MM.1S (cell line): ENCODE data around the gene MYADML2.
"Not testable (repeated sequence)": the region's sequence is repeated elsewhere in the genome, so short reads cannot be mapped to it uniquely, and the experiment has no call there.

Experiments
- DNase-seq: peaks from one replicate; pipeline ENCODE4 v3.0.0-alpha.2; 2015
- H2AFZ ChIP-seq: fragments of 300-600 bp; sonication (generic); 2 replicates; pipeline ENCODE4 v1.6.0; 2016; ENCODE audit warnings: antibody characterized with exemption, low read length
- H3F3A ChIP-seq: fragments of 300-600 bp; sonication (generic); 2 replicates; pipeline ENCODE4 v1.6.1; 2016; ENCODE audit warnings: mild to moderate bottlenecking, antibody characterized with exemption, low read length, moderate library complexity, mixed read lengths; ENCODE audit not compliant: insufficient read depth
- H3K27ac ChIP-seq: fragments of 300-600 bp; sonication (generic); 2 replicates; pipeline ENCODE4 v1.5.1; 2016; ENCODE audit warnings: mild to moderate bottlenecking, low read length
- H3K27me3 ChIP-seq: fragments of 300-600 bp; sonication (generic); replicated peaks from 2 replicates; pipeline ENCODE4 v1.6.0; 2016; ENCODE audit warnings: low read length; ENCODE audit not compliant: insufficient read depth
- H3K36me3 ChIP-seq: fragments of 300-600 bp; sonication (generic); replicated peaks from 2 replicates; pipeline ENCODE4 v1.6.1; 2016; ENCODE audit warnings: mild to moderate bottlenecking, low read length, mixed read lengths; ENCODE audit not compliant: insufficient read depth
- H3K4me1 ChIP-seq: fragments of 300-600 bp; sonication (generic); 2 replicates; pipeline ENCODE4 v1.6.1; 2016; ENCODE audit warnings: low read length, mixed read lengths
- H3K4me2 ChIP-seq: fragments of 300-600 bp; sonication (generic); 2 replicates; pipeline ENCODE4 v1.6.0; 2016; ENCODE audit warnings: low read depth, low read length
- H3K4me3 ChIP-seq: fragments of 300-600 bp; sonication (generic); 2 replicates; pipeline ENCODE4 v1.5.1; 2016; ENCODE audit warnings: low read length, mixed read lengths
- H3K79me2 ChIP-seq: fragments of 300-600 bp; sonication (generic); 2 replicates; pipeline ENCODE4 v1.6.1; 2016; ENCODE audit warnings: mixed run types, low read length, mixed read lengths
- H3K9ac ChIP-seq: fragments of 300-600 bp; sonication (generic); 2 replicates; pipeline ENCODE4 v1.6.1; 2016; ENCODE audit warnings: low read length, mixed read lengths
- H3K9me2 ChIP-seq: fragments of 300-600 bp; sonication (generic); replicated peaks from 2 replicates; pipeline ENCODE4 v1.6.1; 2016; ENCODE audit warnings: mild to moderate bottlenecking, low read length, mixed read lengths; ENCODE audit not compliant: insufficient read depth
- H3K9me3 ChIP-seq: fragments of 300-600 bp; sonication (generic); replicated peaks from 2 replicates; pipeline ENCODE4 v1.6.1; 2016; ENCODE audit warnings: mild to moderate bottlenecking, low read length, mixed read lengths; ENCODE audit not compliant: insufficient read depth
- H4K20me1 ChIP-seq: fragments of 300-600 bp; sonication (generic); 2 replicates; pipeline ENCODE4 v1.6.1; 2016; ENCODE audit warnings: mild to moderate bottlenecking, low read length, moderate library complexity, mixed read lengths; ENCODE audit not compliant: insufficient read depth
- EZH2 ChIP-seq: fragments of 300-600 bp; sonication (generic); optimal IDR thresholded peaks from 2 replicates; pipeline ENCODE3; 2017; ENCODE audit warnings: low read depth, mild to moderate bottlenecking, antibody characterized with exemption, low read length, mixed read lengths
- EZH2phosphoT487 ChIP-seq: fragments of 300-600 bp; sonication (generic); IDR thresholded peaks from 2 replicates; pipeline ENCODE4 v1.6.1; 2018; ENCODE audit warnings: antibody characterized with exemption, low read length
- TF ChIP-seq, protein P1 (sequence below): fragments of 300-600 bp; sonication (generic); IDR thresholded peaks from 2 replicates; pipeline ENCODE4 v1.5.1; 2016; ENCODE audit warnings: antibody characterized with exemption, low read length, mixed read lengths

The MYADML2 gene

DNA sequence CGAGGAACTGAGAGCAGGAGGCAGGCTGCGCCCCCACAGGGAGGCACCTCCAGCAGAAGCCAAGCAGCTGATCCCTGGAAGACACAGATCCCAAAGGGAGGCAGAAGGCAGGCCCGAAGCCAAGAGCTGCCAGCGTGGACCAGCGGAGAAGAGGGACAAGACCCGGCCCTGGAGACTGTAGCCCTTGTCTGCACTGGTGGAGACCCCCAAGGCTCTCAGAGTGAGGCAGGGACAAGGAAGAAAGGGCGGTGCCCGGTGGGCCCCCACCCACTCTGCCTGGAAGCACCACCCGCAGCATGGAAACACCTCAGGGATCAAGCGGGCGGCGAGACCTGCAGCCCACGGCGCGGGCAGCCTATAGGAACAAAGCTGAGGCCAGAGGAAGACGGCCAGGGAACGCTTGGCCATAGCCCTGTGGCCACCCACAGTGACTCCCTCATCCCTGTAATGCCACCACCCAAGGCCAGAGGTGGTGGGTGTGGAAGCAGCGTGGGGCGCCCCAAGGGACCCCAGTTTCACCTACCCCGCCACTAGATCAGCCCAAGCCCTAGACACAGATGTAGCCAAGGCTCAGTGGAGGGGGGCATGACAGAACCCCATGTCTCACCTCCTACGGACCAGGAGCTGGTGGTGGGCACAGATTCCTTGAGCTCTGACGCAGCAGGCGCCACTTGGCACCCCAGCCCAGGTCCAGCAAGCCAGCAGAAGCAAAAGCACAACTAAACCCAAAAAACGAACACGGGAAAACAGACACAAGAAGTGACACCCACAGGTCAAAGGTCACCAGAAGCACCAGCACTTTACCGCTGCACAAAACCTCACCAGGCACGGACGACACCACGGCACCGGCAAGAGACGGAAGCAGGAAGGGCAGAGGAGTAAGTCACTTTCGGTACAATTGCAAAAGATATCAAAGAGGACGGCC, 26.2 kb downstream of the MYADML2 start:
- Histone ChIP-seq H3K9ac (no peak overlapping the region), H3K9me2 (no peaks in the 10 kb centered on the region), H3K4me3 (no peak overlapping the region), H3K4me1 (peaks cover 18% of the 10 kb centered on the region), H3K4me2 (no peak overlapping the region), H3K36me3 (no peaks in the 10 kb centered on the region), H3K27me3 (no peaks in the 10 kb centered on the region), H3F3A (peaks cover 29% of the 10 kb centered on the region), H3K27ac (no peak overlapping the region), H3K79me2 (peaks cover 84% of the 10 kb centered on the region), H2AFZ (no peak overlapping the region), H4K20me1 (no peaks in the 10 kb centered on the region), H3K9me3 (no peaks in the 10 kb centered on the region)
- DNase-seq = no peak
- TF ChIP-seq EZH2 (no peak), EZH2phosphoT487 (no peak)
- TF ChIP-seq, protein P1, sequence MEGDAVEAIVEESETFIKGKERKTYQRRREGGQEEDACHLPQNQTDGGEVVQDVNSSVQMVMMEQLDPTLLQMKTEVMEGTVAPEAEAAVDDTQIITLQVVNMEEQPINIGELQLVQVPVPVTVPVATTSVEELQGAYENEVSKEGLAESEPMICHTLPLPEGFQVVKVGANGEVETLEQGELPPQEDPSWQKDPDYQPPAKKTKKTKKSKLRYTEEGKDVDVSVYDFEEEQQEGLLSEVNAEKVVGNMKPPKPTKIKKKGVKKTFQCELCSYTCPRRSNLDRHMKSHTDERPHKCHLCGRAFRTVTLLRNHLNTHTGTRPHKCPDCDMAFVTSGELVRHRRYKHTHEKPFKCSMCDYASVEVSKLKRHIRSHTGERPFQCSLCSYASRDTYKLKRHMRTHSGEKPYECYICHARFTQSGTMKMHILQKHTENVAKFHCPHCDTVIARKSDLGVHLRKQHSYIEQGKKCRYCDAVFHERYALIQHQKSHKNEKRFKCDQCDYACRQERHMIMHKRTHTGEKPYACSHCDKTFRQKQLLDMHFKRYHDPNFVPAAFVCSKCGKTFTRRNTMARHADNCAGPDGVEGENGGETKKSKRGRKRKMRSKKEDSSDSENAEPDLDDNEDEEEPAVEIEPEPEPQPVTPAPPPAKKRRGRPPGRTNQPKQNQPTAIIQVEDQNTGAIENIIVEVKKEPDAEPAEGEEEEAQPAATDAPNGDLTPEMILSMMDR = no peak

DNA sequence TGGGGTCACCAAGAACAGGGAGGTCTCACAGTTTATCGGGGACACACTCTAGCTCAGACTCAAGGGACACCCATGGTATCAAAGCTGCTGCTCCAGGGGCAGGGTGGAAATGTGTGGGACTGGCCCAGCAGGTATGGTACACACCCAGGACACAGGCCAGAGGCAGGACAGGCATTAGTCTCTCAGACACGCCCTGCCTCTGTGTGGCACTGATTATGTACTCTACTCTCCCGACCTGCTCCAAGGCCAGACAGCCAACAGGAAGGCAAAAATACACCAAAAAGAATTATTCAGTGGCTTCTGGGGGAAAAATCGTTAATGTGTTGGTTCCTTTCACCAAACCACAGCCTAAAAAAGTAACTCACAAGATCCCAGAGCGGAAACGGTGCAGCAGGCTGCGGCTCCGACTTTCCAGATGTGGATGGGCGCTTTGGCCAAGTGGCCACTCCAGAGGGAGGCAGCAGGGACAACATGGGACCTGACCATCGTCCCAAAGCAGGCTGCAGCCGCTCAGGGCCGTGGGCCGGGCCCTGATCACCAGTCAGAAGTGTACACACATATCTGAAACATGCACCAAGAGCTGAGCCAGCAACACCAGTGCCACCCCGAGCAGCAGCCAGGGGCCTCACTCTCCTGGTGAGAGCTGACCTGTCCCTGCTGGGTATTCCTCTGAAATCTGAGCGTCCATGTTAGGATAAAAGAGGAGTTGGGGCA, 28.0 kb downstream of the MYADML2 start:
- Histone ChIP-seq H3K4me1 (peaks cover 5% of the 10 kb centered on the region), H4K20me1 (no peaks in the 10 kb centered on the region), H2AFZ (no peak overlapping the region), H3K27ac (no peak overlapping the region), H3K4me2 (no peak overlapping the region), H3K79me2 (peaks cover 80% of the 10 kb centered on the region), H3K9me3 (no peaks in the 10 kb centered on the region), H3K36me3 (peaks cover 6% of the 10 kb centered on the region; the same call in 1 of the 2 replicates), H3K4me3 (no peak overlapping the region), H3K9me2 (no peaks in the 10 kb centered on the region), H3K27me3 (no peaks in the 10 kb centered on the region), H3F3A (peaks cover 17% of the 10 kb centered on the region; the same call in 1 of the 2 replicates), H3K9ac (no peak overlapping the region)
- DNase-seq = no peak
- TF ChIP-seq EZH2phosphoT487 (no peak), EZH2 (no peak)
- TF ChIP-seq, protein P1 = no peak

GRCh38 chr17:81918333-81918669, 28.7 kb downstream of the MYADML2 start:
- H3K9me3 ChIP-seq, H3K27ac ChIP-seq, H3K9ac ChIP-seq, H4K20me1 ChIP-seq, H2AFZ ChIP-seq, H3K4me1 ChIP-seq, H3K36me3 ChIP-seq, H3K9me2 ChIP-seq, DNase-seq, H3K27me3 ChIP-seq: not testable (repeated sequence)
- H3K4me2 ChIP-seq = peak overlapping the region; percentile 43; the same call in 1 of the 2 replicates
- peak overlapping the region; percentile 84; the same call in 1 of the 2 replicates for H3K4me3 ChIP-seq
- peaks cover 73% of the 10 kb centered on the region for H3K79me2 ChIP-seq
- peaks cover 14% of the 10 kb centered on the region; the same call in 1 of the 2 replicates for H3F3A ChIP-seq
